GM19468 (cell line): ENCODE data around the gene BEX3.
A peak's percentile ranks its signal among the peaks of the same experiment; 100 is the strongest.
"Not testable (repeated sequence)": the region's sequence is repeated elsewhere in the genome, so short reads cannot be mapped to it uniquely, and the experiment has no call there.

ENCODE experiments used
- ATAC-seq: cut with Tn5 transposase; IDR thresholded peaks from one replicate; pipeline ENCODE4 v1.9.1; 2021; ENCODE audit warnings: mild to moderate bottlenecking, moderate library complexity, moderate number of reproducible peaks; ENCODE audit not compliant: unreplicated experiment; ENCODE audit errors: extremely low read depth

Gene BEX3

GRCh38 chrX:103376979-103377324, 614 bp downstream of the BEX3 start:
- ATAC-seq, result no peak

DNA sequence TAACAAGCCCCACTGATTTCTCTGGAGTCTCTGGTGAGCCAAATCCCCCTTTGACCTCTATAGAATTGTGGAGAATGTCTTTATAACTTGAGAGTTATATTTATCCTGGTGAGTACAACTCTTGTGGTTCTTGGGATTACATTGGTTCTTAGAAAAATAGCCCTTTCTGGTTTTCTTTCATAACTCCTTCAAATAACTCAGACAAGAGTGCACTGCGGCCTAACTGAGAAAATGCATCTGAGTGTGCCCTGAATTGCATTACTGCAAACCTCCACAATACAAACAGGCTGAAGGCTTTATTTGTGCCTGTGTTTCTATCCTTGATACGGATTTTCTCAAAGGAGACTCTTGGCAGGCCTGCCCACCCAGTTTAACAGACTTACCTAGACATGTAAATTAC, 2.7 kb downstream of the BEX3 start:
- ATAC-seq, result no peak

GRCh38 chrX:103382877-103383276, 6.5 kb downstream of the BEX3 start:
- no peak for ATAC-seq

- no peak for ATAC-seq
Measured at GRCh38 chrX:103384672-103385071, 8.3 kb downstream of the BEX3 start.

DNA sequence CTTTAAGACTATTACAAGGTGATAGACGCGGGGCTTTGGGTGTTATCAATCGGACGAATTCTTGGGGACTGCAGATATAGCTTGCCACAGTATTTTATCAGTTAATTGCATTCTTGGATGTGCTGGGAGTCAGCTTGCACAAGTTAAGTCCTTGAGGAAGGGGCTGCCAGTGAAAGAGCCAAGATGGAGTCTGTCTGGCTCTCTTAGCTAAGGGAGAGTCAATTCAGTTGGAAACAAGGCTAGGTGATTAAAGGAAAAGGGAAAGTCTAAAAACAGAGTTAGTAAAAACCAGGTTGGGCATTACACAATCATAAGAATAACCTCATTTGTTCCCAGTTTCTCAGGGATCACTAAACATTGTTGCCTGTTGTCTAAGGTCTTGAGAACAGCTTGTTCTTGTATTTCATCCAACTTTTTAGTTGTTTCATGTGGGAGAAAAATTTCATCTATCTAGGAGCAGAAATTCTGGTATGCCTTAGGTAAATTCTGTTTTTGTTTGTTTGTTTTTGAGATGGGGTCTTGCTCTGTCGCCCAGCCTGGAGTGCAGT, 9.0 kb downstream of the BEX3 start:
- ATAC-seq, result not testable (repeated sequence)

GRCh38 chrX:103386332-103386731, 10.0 kb downstream of the BEX3 start:
- ATAC-seq, result no peak

DNA sequence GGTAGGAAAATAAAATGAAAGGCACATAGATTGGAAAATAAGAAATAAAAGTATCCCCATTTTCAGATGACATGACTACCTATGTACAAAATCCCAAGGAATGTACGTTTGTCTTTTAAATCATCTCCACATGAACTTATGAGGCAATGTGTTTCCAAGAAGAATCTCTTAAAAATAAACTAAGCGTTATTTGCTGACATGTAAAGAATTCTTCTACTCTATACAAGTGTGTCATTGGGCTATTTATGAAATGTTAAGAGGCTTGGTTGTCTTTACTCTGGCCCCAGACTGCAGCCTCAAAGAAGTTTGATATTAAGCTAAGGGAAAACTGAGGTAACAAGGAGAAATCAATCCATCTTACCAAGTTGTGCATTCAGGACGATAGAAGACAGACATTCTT, 17.1 kb downstream of the BEX3 start:
- ATAC-seq, result no peak

GRCh38 chrX:103396186-103396585, 19.8 kb downstream of the BEX3 start:
- ATAC-seq, result no peak

DNA sequence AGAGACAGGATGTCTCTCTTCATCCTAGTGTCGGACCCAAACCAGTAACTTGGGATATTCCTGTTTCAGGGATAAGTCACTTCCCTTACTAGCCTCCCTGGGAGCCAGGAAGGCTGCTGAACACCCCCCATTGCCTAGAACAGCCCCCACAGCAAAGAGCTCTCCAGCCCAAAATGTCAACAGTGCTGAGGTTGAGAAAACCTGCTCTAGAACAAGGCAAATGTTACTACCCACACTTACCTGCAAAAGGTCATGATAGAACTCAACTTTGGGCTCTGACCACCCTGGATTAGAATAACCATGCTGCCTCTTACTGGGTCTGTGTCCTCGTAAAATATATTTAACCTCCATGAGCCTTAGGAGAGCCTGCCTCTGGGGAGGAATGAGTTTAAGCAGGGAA, 20.3 kb downstream of the BEX3 start:
- no peak for ATAC-seq

DNA sequence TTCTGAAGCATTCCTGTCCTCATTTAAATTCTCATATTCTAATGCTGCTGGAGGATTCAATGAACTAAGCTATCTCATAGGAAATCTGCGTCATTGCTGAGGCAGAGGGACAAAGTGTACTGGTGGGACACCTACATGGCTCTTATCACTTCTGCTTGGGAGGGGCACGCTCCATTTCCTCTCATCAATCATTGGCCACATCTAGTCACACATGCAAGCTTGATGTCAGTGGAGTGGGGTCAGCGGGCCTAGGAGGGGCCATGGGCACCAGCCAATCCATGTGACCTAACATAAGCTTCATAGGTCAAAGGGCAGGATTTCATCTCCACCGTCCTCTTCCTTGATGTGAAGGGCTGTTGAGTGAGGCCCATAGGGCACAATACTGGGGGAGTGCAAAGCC, 21.4 kb downstream of the BEX3 start:
- no peak for ATAC-seq

- ATAC-seq, result no peak
Measured at GRCh38 chrX:103398421-103398864, 22.1 kb downstream of the BEX3 start.

DNA sequence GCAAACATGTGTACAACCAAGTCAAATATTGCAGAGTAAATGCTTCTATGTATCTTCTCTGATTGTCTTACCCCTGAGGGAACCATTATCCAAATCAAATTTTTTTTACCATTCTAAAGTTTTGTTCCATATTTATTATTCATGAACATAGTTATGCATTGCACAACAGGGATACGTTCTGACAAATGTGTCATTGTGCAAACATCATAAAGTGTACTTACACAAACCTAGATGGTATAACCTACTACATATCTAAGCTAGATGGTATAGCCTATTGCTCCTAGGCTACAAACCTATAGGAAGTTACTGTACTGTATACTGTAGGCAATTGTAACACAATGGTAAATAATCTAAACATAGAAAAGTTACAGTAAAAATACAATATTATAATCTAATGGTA, 23.4 kb downstream of the BEX3 start:
- ATAC-seq, result no peak

GRCh38 chrX:103400931-103401330, 24.6 kb downstream of the BEX3 start:
- ATAC-seq, result no peak

GRCh38 chrX:103404231-103405008, 28.1 kb downstream of the BEX3 start:
- peak; percentile 59 for ATAC-seq

- no peak for ATAC-seq
Measured at GRCh38 chrX:103405009-103405333, 28.6 kb downstream of the BEX3 start.

DNA sequence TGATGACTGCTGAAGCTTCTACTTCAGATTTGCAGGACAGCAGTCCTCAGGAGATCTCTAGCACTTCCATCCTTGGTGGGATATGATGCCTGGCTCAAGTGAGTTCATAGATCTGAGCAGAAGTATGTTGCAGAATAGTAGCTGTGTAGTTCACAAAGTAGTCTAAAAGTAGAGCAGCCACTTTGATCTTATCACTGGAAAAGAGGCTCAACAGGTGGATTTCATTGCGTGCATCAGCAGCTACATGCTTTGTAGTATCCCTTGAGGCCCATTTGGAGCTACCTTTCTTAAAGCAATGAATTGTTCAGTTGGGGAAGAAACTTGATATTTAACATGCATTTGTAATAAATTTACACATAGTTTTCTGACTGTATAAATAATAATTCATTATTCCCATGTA, 29.9 kb downstream of the BEX3 start:
- no peak for ATAC-seq

DNA sequence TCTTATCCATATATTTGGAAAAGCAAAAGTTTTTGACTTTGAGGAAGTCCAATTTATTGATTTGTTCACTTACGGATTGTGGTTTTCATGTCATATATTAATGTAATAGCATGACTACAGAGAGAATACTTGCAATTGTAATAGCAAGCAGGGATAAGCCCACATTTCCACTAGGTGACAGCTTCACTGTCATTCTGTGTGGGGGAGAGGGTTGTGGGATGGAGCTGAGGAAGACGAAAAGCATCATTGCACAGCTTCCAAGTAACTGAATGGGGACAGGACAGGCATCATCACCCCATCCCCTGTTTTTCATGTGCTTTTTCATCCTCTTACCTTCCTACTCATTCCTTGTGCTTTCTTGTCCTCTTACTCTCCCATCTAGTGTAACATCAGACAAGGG, 31.4 kb downstream of the BEX3 start:
- no peak for ATAC-seq

DNA sequence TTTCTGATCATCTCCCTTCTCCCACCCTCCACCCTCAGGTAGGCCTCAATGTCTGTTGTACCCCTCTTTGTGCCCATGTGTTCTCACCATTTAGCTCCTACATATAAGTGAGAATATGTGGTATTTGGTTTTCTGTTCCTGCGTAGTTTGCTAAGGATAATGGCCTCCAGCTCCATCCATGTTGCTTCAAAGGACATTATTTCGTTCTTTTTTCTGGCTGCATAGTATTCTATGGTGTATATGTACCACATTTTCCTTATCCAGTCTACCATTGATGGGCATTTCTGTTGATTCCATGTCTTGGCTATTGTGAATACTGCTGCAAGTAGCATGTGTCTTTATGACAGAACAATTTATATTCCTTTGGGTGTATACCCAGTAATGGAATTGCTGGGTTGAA, 35.4 kb downstream of the BEX3 start:
- ATAC-seq, result not testable (repeated sequence)

- no peak for ATAC-seq
Measured at GRCh38 chrX:103413705-103414387, 37.5 kb downstream of the BEX3 start.

DNA sequence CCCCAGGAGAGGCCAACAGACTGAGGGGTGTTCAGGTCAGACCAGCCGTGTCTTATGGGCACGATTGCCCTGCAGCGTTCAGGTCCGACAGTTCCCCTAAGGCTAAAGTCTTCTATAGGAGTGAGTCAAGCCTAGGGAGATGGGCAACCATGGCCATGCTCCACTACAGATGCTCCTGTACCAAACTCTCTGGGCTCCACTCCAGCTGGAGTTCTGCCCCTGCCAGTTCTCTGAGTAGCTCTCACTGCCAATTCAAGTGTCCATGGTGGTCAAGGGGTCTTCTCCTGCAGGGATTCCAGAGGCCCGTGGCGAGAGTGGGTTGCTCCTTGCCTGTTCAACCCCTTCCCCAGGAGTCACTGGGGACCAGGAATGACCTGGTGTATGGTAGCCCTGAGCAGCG, 38.2 kb downstream of the BEX3 start:
- no peak for ATAC-seq

GRCh38 chrX:103415068-103415467, 38.7 kb downstream of the BEX3 start:
- no peak for ATAC-seq

DNA sequence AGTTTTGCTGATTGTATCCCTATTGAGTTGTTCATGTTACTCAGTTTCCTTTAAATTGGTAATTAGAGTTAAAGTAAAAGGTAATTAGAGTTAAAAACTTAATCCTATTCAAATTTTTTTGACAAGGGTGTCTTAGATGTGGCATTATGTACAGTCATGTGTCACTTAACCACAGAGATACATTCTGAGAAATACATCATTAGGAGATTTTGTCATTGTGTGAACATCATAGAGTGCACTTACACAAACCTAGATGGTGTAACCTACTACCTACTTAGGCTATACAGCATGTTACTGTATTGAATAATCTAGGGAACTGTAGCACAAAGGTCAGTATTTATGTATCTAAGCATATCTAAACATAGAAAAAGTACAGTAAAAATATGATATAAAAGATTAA, 39.2 kb downstream of the BEX3 start:
- ATAC-seq, result no peak
